ENCODE results near the gene ZEB2.

ZEB2 gene

GRCh38 chr2:144511226-144511810 is 8.6 kb downstream of the ZEB2 start:
- H3K4me3 ChIP-seq (ENCODE audit: low read depth, low read length) = peak overlapping the region; percentile 27
- in situ Hi-C loops (cut with HindIII; ENCODE audit: low pct_ligation_motif_present, low sequenced_read_pairs) = loop anchor here (25.0 kb wide), 1 partner anchor 1251 kb away; no protein-coding TSS in a partner anchor
- no peak for DNase-seq
- H3K27ac ChIP-seq = peak overlapping the region; percentile 99
- H3K36me3 ChIP-seq (replicated peaks) = peaks cover 22% of the 10 kb centered on the region
- no peaks in the 10 kb centered on the region for H3K27me3 ChIP-seq (replicated peaks)
- no peak for TF ChIP-seq CTCF (IDR thresholded peaks at IDR 0.05; ENCODE audit: low read depth, low read length, missing control alignments)

- TF ChIP-seq CTCF (IDR thresholded peaks at IDR 0.05; ENCODE audit: low read depth, low read length, missing control alignments) = no peak
- H3K27ac ChIP-seq = peak overlapping the region; percentile 99
- no peaks in the 10 kb centered on the region for H3K27me3 ChIP-seq (replicated peaks)
- peak; percentile 85 for DNase-seq
- peaks cover 19% of the 10 kb centered on the region for H3K36me3 ChIP-seq (replicated peaks)
- H3K4me3 ChIP-seq (ENCODE audit: low read depth, low read length) = peak overlapping the region; percentile 27
- in situ Hi-C loops (cut with HindIII; ENCODE audit: low pct_ligation_motif_present, low sequenced_read_pairs) = loop anchor here (25.0 kb wide), 1 partner anchor 1252 kb away; no protein-coding TSS in a partner anchor
Observed at GRCh38 chr2:144510294-144510991, 9.5 kb downstream of the ZEB2 start.

DNA sequence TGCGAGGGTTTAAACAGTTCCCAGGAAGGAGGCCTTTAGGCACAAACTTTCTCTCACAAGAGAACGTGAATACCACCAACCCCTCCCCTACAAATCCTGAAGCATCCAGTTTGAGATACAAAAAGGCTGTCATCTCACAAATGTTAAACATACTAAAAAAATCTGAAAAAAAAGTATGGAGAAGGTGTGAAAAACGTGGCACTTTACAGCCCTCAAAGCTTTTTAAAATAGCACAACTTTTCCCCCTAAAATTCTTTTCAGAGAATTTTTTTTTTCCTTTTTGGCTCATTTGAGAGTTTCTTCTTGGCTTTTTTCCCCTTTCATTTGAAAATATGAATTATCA is 10.1 kb downstream of the ZEB2 start:
- no peaks in the 10 kb centered on the region for H3K27me3 ChIP-seq (replicated peaks)
- no peak for DNase-seq
- in situ Hi-C loops (cut with HindIII; ENCODE audit: low pct_ligation_motif_present, low sequenced_read_pairs) = loop anchor here (25.0 kb wide), 1 partner anchor 1252 kb away; no protein-coding TSS in a partner anchor
- H3K27ac ChIP-seq = peak overlapping the region; percentile 99
- H3K36me3 ChIP-seq (replicated peaks) = peaks cover 18% of the 10 kb centered on the region
- H3K4me3 ChIP-seq (ENCODE audit: low read depth, low read length) = no peak overlapping the region
- no peak for TF ChIP-seq CTCF (IDR thresholded peaks at IDR 0.05; ENCODE audit: low read depth, low read length, missing control alignments)

GRCh38 chr2:144509001-144509878 is 10.7 kb downstream of the ZEB2 start:
- Histone ChIP-seq H3K27me3 (replicated peaks) (no peaks in the 10 kb centered on the region), H3K36me3 (replicated peaks) (peaks cover 13% of the 10 kb centered on the region), H3K27ac (peak overlapping the region; percentile 99), H3K4me3 (ENCODE audit: low read depth, low read length) (no peak overlapping the region)
- no peak for DNase-seq
- TF ChIP-seq CTCF (IDR thresholded peaks at IDR 0.05; ENCODE audit: low read depth, low read length, missing control alignments) = no peak
- in situ Hi-C loops (cut with HindIII; ENCODE audit: low pct_ligation_motif_present, low sequenced_read_pairs) = loop anchor here (25.0 kb wide), 1 partner anchor 1253 kb away; no protein-coding TSS in a partner anchor

DNA sequence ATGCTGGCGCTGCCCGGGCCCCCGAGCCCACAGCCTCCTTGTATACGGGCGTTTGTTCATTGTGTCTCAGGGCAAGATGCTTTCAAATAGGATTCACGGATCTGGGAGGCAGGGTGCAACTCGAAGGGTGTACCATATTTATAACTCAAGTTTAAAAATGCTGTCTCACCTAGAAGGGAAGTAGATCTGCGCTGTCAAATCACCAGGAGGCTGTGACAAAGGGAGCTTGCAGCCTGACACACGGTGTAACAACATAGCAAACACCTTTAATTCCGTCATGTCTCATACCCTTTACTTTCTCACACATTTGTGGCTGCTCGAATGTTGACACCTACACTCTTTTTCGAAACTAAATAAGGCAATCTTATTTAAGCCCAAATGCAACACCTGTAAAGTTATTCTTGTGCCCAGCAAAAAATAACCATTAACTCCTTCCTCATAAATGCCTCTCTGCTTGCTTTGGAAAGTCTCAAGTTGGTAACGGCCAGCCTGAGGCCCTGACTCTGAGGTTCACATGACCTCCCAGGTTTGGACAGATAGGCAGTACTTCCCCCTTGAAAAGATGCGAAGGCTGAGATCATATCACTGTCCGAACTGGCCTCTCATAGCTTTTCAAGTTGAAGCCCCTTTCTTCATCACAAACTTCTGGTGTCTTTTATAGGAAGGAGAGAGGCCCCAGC is 11.6 kb downstream of the ZEB2 start:
- no peaks in the 10 kb centered on the region for H3K27me3 ChIP-seq (replicated peaks)
- H3K27ac ChIP-seq = peak overlapping the region; percentile 99
- in situ Hi-C loops (cut with HindIII; ENCODE audit: low pct_ligation_motif_present, low sequenced_read_pairs) = loop anchor here (25.0 kb wide), 1 partner anchor 1254 kb away; no protein-coding TSS in a partner anchor
- DNase-seq = no peak
- no peak overlapping the region for H3K4me3 ChIP-seq (ENCODE audit: low read depth, low read length)
- peaks cover 11% of the 10 kb centered on the region for H3K36me3 ChIP-seq (replicated peaks)
- TF ChIP-seq CTCF (IDR thresholded peaks at IDR 0.05; ENCODE audit: low read depth, low read length, missing control alignments) = no peak

Measured in brain microvascular endothelial cell (primary cell).